Muscle layer of colon (tissue), 2 donors: Measurements from ENCODE around the gene SMPD3.
"Not testable (repeated sequence)": the region's sequence is repeated elsewhere in the genome, so short reads cannot be mapped to it uniquely, and the experiment has no call there.

Experiments used
- H3K27ac ChIP-seq: one replicate; pipeline ENCODE4 v1.7.0; 2013; ENCODE audit warnings: low read depth, mild to moderate bottlenecking, low read length, moderate library complexity
- H3K27me3 ChIP-seq, 2 donors: one replicate each; pipeline ENCODE4 v1.7.0; 2013; ENCODE audit warnings: low read length in 2 of 2, mild to moderate bottlenecking in 2 of 2; ENCODE audit not compliant: insufficient read depth in 2 of 2, control insufficient read depth in 1 of 2
- H3K36me3 ChIP-seq: one replicate; pipeline ENCODE4 v1.7.0; 2013; ENCODE audit warnings: mild to moderate bottlenecking, low read length; ENCODE audit not compliant: insufficient read depth
- H3K4me1 ChIP-seq: one replicate; pipeline ENCODE4 v1.7.0; 2013; ENCODE audit warnings: mild to moderate bottlenecking, low read length; ENCODE audit not compliant: insufficient read depth
- H3K4me3 ChIP-seq, 2 donors: one replicate each; pipeline ENCODE4 v1.7.0; 2013; ENCODE audit warnings: low read length in 2 of 2, low read depth in 1 of 2, mild to moderate bottlenecking in 1 of 2, moderate library complexity in 1 of 2
- H3K9ac ChIP-seq: one replicate; pipeline ENCODE4 v1.7.0; 2013; ENCODE audit warnings: low read length
- H3K9me3 ChIP-seq: one replicate; pipeline ENCODE4 v1.7.0; 2013; ENCODE audit warnings: mild to moderate bottlenecking, low read length
- donor health status: abdominal sarcoma.
- donor health status: Adenocarcinoma of cecum.

The SMPD3 gene

GRCh38 chr16:68448360-68448970 is at the start of gene SMPD3:
SMPD3 (minus strand) TSS chr16:68448508; CDS start chr16:68372181, 76,327 bp downstream.
- Histone ChIP-seq H3K36me3 (no peaks in the 10 kb centered on the region), H3K9ac (no peak within 1 kb of the TSS), H3K27me3 (peaks cover 0 to 4% of the 10 kb centered on the region in 2 donors), H3K9me3 (no peaks in the 10 kb centered on the region), H3K27ac (no peak within 1 kb of the TSS), H3K4me1 (peaks cover 11% of the 10 kb centered on the region), H3K4me3 (peak within 1 kb of the TSS; percentile 53 to 57)

DNA sequence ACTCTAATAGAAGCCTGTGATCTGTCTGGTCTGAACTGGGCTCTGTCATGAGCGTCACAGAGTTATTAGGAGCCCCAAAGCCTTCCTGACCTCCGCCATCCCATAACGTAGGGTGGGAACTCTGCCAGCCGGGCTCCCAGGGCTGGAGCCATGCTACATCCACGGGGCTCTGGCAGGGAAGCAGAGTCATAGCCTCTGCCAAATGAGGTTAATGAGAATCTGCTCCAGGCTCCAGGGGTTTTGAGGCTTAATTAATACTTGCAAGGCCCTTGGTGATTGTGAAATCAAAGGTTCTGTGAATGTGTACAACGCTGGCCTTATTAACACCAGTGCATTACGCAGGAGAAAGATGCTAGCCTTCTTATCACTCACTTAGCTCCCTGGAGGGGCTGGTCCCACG is 48.4 kb upstream of the SMPD3 start:
- Histone ChIP-seq H3K27me3 (no peaks in the 10 kb centered on the region), H3K9ac (no peak overlapping the region), H3K4me3 (no peak overlapping the region), H3K27ac (no peak overlapping the region), H3K9me3 (no peaks in the 10 kb centered on the region), H3K36me3 (no peaks in the 10 kb centered on the region), H3K4me1 (no peaks in the 10 kb centered on the region)

GRCh38 chr16:68494261-68494660 is 46.0 kb upstream of the SMPD3 start:
- H3K4me1 ChIP-seq, H3K36me3 ChIP-seq, H3K9me3 ChIP-seq, H3K9ac ChIP-seq, H3K4me3 ChIP-seq, H3K27ac ChIP-seq, H3K27me3 ChIP-seq: not testable (repeated sequence)

DNA sequence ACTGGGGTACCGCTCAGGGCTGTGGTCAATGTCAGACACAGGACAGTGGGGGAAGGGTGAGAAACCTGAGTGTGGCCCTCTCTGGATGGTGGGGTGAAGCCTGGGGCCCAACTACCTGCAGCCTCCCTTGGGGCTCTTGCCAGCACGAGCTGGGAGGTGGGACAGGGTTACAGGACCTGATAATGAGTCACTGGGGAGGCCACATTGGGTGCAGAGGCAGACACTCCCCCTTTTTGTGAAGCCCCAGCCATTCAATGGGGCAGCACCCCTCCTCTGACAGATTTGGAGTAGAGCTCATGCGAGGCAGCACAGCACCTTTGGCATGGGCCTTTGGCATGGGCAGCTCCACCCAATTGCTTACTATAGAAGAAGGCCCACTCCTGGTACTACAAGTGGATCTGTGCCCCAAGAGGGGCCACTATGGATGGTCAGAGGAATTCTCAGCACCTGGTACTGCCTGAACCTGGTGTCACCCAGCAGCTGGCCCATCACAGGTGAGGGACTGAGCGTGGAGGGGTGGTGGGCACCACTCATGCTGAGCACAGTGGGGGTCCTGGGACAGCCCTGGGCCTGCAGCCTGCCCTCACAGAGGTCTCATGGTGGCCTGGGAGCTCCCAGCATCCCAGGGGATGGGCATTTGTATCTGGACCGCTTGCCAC is 45.2 kb upstream of the SMPD3 start:
- Histone ChIP-seq H3K4me1 (no peaks in the 10 kb centered on the region), H3K9me3 (no peaks in the 10 kb centered on the region), H3K9ac (no peak overlapping the region), H3K27ac (no peak overlapping the region), H3K36me3 (no peaks in the 10 kb centered on the region), H3K27me3 (no peaks in the 10 kb centered on the region), H3K4me3 (no peak overlapping the region)

- Histone ChIP-seq H3K27me3 (no peaks in the 10 kb centered on the region), H3K27ac (no peak overlapping the region), H3K36me3 (no peaks in the 10 kb centered on the region), H3K9me3 (no peaks in the 10 kb centered on the region), H3K4me3 (no peak overlapping the region), H3K9ac (no peak overlapping the region), H3K4me1 (no peaks in the 10 kb centered on the region)
These were observed 44.5 kb upstream of the SMPD3 start for GRCh38 chr16:68492543-68493411.

GRCh38 chr16:68492151-68492542 is 43.8 kb upstream of the SMPD3 start:
- Histone ChIP-seq H3K27ac (no peak overlapping the region), H3K9ac (no peak overlapping the region), H3K27me3 (no peaks in the 10 kb centered on the region), H3K36me3 (no peaks in the 10 kb centered on the region), H3K4me3 (no peak overlapping the region), H3K4me1 (no peaks in the 10 kb centered on the region), H3K9me3 (no peaks in the 10 kb centered on the region)

DNA sequence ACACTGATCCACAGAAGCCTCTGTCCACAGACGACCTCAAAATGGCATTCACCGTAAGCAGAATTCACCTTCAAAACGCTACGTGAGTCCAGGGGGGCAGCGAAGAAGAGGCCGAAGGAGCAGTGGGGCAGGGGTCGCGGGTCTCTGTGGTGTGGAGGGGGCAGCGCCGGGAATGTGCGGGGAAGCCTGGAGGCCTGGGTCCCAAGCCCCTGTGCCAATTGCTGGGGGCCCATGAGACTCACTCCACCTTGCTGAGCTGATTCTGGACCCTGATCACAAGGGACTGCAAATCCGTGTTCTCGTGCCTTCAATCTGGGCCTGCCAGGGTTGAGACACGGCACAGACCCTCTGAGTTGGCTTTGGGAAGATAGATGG is 43.3 kb upstream of the SMPD3 start:
- Histone ChIP-seq H3K27ac (no peak overlapping the region), H3K9me3 (no peaks in the 10 kb centered on the region), H3K9ac (no peak overlapping the region), H3K36me3 (no peaks in the 10 kb centered on the region), H3K4me3 (no peak overlapping the region), H3K4me1 (no peaks in the 10 kb centered on the region), H3K27me3 (no peaks in the 10 kb centered on the region)

DNA sequence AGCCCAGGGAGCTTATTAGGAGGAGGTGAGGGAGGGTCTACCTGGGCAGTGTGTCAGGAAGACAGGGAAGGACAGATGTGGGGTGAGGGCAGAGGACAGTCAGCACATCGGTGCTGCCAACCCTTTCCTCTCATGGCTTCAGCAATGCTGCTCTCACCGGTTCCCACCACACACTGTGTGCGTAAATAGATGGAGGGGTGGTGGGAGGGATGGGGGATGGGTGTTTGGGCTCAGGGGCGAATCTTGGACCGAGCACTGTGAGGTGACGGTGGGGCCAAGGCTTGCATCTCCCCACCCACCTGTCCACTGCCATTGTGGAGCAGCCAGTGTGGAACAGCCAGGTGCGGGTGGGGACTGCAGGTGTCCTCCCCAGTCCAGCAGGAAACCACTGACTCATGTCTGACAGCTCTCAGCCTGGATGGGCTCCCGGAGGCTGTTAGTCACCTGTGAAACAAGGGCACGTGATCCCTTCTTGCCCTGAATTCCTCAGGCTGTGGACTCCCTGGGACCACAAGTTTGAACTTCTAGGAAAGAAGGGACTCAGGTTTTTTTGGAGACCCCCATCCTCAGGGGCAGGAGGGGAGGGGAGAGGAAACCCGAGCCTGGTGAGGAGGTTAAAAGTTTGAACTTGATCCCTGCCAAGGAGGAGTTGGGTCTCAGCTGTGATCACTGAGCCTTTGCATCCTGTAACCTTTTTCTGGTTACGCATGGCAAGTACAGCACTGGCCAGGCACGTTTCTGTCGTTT is 42.7 kb upstream of the SMPD3 start:
- H3K4me1 ChIP-seq = no peaks in the 10 kb centered on the region
- H3K27me3 ChIP-seq = no peaks in the 10 kb centered on the region
- H3K27ac ChIP-seq = no peak overlapping the region
- H3K9me3 ChIP-seq = no peaks in the 10 kb centered on the region
- no peaks in the 10 kb centered on the region for H3K36me3 ChIP-seq
- no peak overlapping the region for H3K9ac ChIP-seq
- no peak overlapping the region for H3K4me3 ChIP-seq

DNA sequence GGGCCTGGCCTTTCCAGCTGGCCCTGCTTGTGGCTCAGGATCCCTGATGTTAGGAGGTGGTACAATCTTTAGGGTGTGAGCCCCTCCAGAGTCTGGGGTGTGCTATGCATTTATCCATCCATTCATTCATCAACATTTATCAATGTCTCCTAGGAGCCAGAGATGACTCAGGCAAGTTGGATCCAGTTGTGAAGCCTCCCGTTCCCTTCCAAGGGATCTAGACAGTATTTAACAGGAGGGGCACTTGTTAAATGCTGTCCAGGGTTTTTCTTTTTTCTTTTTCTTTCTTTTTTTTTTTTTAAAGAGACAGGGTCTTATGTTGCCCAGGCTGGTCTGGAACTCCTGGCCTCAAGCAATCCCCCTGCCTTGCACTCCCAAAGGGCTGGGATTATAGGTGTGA is 42.0 kb upstream of the SMPD3 start:
- no peak overlapping the region for H3K9ac ChIP-seq
- H3K27ac ChIP-seq = no peak overlapping the region
- H3K27me3 ChIP-seq = no peaks in the 10 kb centered on the region
- H3K36me3 ChIP-seq = no peaks in the 10 kb centered on the region
- no peaks in the 10 kb centered on the region for H3K4me1 ChIP-seq
- no peak overlapping the region for H3K4me3 ChIP-seq
- no peaks in the 10 kb centered on the region for H3K9me3 ChIP-seq

DNA sequence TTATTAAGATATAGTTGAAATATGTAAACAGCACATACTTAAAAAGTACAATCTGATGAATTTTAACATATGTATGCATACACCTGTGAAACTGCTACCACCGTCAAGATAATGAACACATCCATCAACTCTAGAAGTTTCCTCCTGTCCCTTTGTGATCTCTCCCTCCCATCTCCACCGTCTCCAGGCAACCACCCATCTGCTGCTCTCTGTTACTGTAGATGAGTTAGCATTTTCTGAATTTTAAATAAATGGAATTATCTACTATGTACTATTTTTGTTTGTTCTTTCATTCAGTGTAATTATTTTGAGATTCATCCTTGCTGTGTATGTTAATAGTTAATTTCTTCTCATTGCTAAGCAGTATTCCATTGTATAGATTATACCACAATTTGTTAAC is 40.2 kb upstream of the SMPD3 start:
- Histone ChIP-seq H3K27ac (no peak overlapping the region), H3K27me3 (no peaks in the 10 kb centered on the region), H3K9me3 (no peaks in the 10 kb centered on the region), H3K36me3 (no peaks in the 10 kb centered on the region), H3K9ac (no peak overlapping the region), H3K4me1 (no peaks in the 10 kb centered on the region), H3K4me3 (no peak overlapping the region)

GRCh38 chr16:68487669-68488068 is 39.4 kb upstream of the SMPD3 start:
- Histone ChIP-seq H3K27me3 (no peaks in the 10 kb centered on the region), H3K9me3 (no peaks in the 10 kb centered on the region), H3K9ac (no peak overlapping the region), H3K4me3 (no peak overlapping the region), H3K36me3 (no peaks in the 10 kb centered on the region), H3K27ac (no peak overlapping the region), H3K4me1 (no peaks in the 10 kb centered on the region)
